NCI-H446 (cell line): ENCODE measurements around the gene AP2B1.
A peak's percentile ranks its signal among the peaks of the same experiment; 100 is the strongest.
"Not testable (repeated sequence)": the region's sequence is repeated elsewhere in the genome, so short reads cannot be mapped to it uniquely, and the experiment has no call there.

Source experiments
- DNase-seq, 2 experiments: peaks; one replicate each; lab custom pipeline; 2025; lab: John Stamatoyannopoulos, UW

Gene AP2B1

GRCh38 chr17:35698800-35699199 lies 111.7 kb downstream of the AP2B1 start:
- DNase-seq, result no peak

- DNase-seq, result no peak
Observed at GRCh38 chr17:35700150-35700549, 113.0 kb downstream of the AP2B1 start.

- DNase-seq, result no peak
Observed at GRCh38 chr17:35701491-35701890, 114.4 kb downstream of the AP2B1 start.

- not testable (repeated sequence) for DNase-seq
Observed at GRCh38 chr17:35703308-35703707, 116.2 kb downstream of the AP2B1 start.

GRCh38 chr17:35705230-35705629 lies 118.1 kb downstream of the AP2B1 start:
- DNase-seq, result no peak

GRCh38 chr17:35705705-35706104 lies 118.6 kb downstream of the AP2B1 start:
- DNase-seq, result no peak

- DNase-seq, result no peak
Observed at GRCh38 chr17:35708149-35708548, 121.0 kb downstream of the AP2B1 start.

- no peak for DNase-seq
Observed at GRCh38 chr17:35708951-35709350, 121.8 kb downstream of the AP2B1 start.

GRCh38 chr17:35709874-35710273 lies 122.8 kb downstream of the AP2B1 start:
- DNase-seq, result peak; percentile 32 to 61

GRCh38 chr17:35710950-35711349 lies 123.8 kb downstream of the AP2B1 start:
- no peak for DNase-seq

- no peak for DNase-seq
Observed at GRCh38 chr17:35713069-35713728, 126.1 kb downstream of the AP2B1 start.

GRCh38 chr17:35714988-35715387 lies 127.9 kb downstream of the AP2B1 start:
- no peak for DNase-seq

GRCh38 chr17:35715416-35715815 lies 128.3 kb downstream of the AP2B1 start:
- no peak for DNase-seq

- DNase-seq, result no peak
Observed at GRCh38 chr17:35716173-35716572, 129.1 kb downstream of the AP2B1 start.

GRCh38 chr17:35716897-35717465 lies 129.9 kb downstream of the AP2B1 start:
- no peak for DNase-seq

GRCh38 chr17:35717475-35717874 lies 130.4 kb downstream of the AP2B1 start:
- DNase-seq, result no peak

GRCh38 chr17:35723735-35724134 lies 136.6 kb downstream of the AP2B1 start:
- DNase-seq, result no peak

- DNase-seq, result no peak
Observed at GRCh38 chr17:35725058-35725457, 137.9 kb downstream of the AP2B1 start.

GRCh38 chr17:35725802-35726126 lies 138.6 kb downstream of the AP2B1 start:
- no peak for DNase-seq

- DNase-seq, result no peak
Observed at GRCh38 chr17:35726127-35726952, 139.2 kb downstream of the AP2B1 start.

- no peak for DNase-seq
Observed at GRCh38 chr17:35726953-35727460, 139.9 kb downstream of the AP2B1 start.

- DNase-seq, result no peak
Observed at GRCh38 chr17:35727635-35728034, 140.5 kb downstream of the AP2B1 start.

GRCh38 chr17:35728551-35728950 lies 141.4 kb downstream of the AP2B1 start:
- no peak for DNase-seq
